Femur (tissue), 1 donor: Measurements from ENCODE around the gene TMEM132D.

Source experiments
- DNase-seq: peaks from one replicate; pipeline ENCODE4 v3.0.0-alpha.2; 2017

TMEM132D gene

GRCh38 chr12:129527506-129527905, 376.3 kb downstream of the TMEM132D start:
- no peak for DNase-seq

- DNase-seq, result no peak
These were observed 380.2 kb downstream of the TMEM132D start for GRCh38 chr12:129523621-129524020.

GRCh38 chr12:129520739-129521138, 383.1 kb downstream of the TMEM132D start:
- DNase-seq, result no peak

- DNase-seq, result no peak
These were observed 400.0 kb downstream of the TMEM132D start for GRCh38 chr12:129503802-129504201.

GRCh38 chr12:129496226-129496625, 407.6 kb downstream of the TMEM132D start:
- no peak for DNase-seq

GRCh38 chr12:129494766-129495165, 409.1 kb downstream of the TMEM132D start:
- DNase-seq, result no peak

GRCh38 chr12:129494260-129494659, 409.6 kb downstream of the TMEM132D start:
- no peak for DNase-seq

GRCh38 chr12:129489100-129489676, 414.6 kb downstream of the TMEM132D start:
- no peak for DNase-seq

- no peak for DNase-seq
These were observed 416.9 kb downstream of the TMEM132D start for GRCh38 chr12:129486931-129487330.

GRCh38 chr12:129483111-129483893, 420.5 kb downstream of the TMEM132D start:
- no peak for DNase-seq

- DNase-seq, result no peak
These were observed 421.9 kb downstream of the TMEM132D start for GRCh38 chr12:129481921-129482320.

GRCh38 chr12:129470196-129470595, 433.6 kb downstream of the TMEM132D start:
- DNase-seq, result no peak

- no peak for DNase-seq
These were observed 436.1 kb downstream of the TMEM132D start for GRCh38 chr12:129467726-129468125.

GRCh38 chr12:129467289-129467688, 436.5 kb downstream of the TMEM132D start:
- no peak for DNase-seq

GRCh38 chr12:129466499-129466898, 437.3 kb downstream of the TMEM132D start:
- DNase-seq, result no peak

GRCh38 chr12:129459886-129460285, 443.9 kb downstream of the TMEM132D start:
- DNase-seq, result no peak

GRCh38 chr12:129446696-129447095, 457.1 kb downstream of the TMEM132D start:
- DNase-seq, result no peak

GRCh38 chr12:129440278-129440677, 463.5 kb downstream of the TMEM132D start:
- no peak for DNase-seq

GRCh38 chr12:129434790-129435189, 469.0 kb downstream of the TMEM132D start:
- no peak for DNase-seq

GRCh38 chr12:129428240-129428936, 475.4 kb downstream of the TMEM132D start:
- DNase-seq, result no peak

GRCh38 chr12:129423041-129423580, 480.7 kb downstream of the TMEM132D start:
- DNase-seq, result no peak

GRCh38 chr12:129413295-129413694, 490.5 kb downstream of the TMEM132D start:
- DNase-seq, result no peak

- DNase-seq, result no peak
These were observed 494.5 kb downstream of the TMEM132D start for GRCh38 chr12:129409281-129409680.

GRCh38 chr12:129404556-129404955, 499.3 kb downstream of the TMEM132D start:
- no peak for DNase-seq
